ENCODE measurements around the gene ILDR2.

ILDR2 gene

DNA sequence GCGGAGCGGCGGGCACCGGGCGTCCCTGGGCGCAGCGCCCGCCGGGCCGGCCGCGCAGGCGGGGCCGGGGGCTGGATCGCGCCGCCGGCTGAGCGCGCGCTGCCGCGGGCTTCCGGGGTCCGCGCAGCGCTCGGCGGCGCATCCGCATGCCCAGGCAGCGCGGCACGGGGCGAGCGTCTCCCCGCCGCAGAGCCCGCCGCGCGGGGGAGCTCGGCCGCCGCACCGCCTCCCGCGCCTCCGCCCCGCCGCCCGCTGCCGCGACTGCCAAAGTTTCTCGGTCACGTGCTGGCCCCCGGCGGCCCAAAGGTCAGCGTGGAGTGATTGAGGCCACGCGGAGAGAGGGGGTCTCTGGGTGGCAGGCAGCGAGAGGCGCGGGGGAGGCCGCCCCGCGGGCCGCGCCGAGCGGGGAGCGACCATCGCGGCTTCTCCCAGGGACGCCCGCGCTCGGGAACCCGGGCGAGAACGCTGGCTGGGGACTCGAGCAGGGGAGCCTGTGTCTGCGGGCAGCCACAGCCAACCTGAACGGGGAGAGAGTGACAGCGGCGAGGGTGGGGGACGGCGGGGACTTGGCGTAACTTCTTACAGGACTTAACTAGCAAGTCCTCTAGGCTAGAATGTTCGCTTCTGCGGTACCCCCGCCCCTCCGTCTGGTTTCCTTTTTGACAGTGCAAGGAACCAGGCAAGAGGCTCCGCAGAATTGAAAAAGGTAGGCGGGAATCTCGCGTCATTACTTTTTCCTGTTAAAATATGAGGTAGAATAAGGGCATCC is at the start of gene ILDR2:
TSS of gene ILDR2 (minus strand) at position 180 of the 769 bp plus-strand sequence. CDS start 272 bp downstream, outside the sequence.
- no peak for TF ChIP-seq ZNF274 (IDR thresholded peaks at IDR 0.05; ENCODE audit: low read depth, low read length)
- peak within 1 kb of the TSS; percentile 79 for H3K4me3 ChIP-seq (ENCODE audit: low read length)

DNA sequence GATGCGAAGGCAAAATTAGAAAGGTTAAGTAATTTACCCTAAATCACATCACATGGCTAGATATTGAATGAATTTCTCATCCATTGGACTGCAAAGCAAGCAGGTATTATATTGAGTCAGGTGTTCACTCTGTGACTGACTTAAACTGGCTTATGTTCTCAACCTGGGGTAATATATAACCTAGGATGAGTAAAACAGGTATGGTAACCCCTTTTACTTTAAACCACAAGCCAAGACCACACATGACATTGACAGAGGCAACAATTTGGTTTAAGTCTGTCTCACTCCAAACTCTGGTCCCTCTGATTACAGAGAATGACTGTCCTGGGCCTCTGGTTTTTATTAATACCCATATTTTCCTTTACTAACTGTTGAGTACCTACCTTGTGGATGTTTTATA is 47.0 kb upstream of the ILDR2 start:
- no peak for TF ChIP-seq ZNF274 (IDR thresholded peaks at IDR 0.05; ENCODE audit: low read depth, low read length)
- H3K4me3 ChIP-seq (ENCODE audit: low read length), result no peak overlapping the region

- no peak for TF ChIP-seq ZNF274 (IDR thresholded peaks at IDR 0.05; ENCODE audit: low read depth, low read length)
- H3K4me3 ChIP-seq (ENCODE audit: low read length), result no peak overlapping the region
Measured at GRCh38 chr1:167016100-167016750, 40.9 kb upstream of the ILDR2 start.

DNA sequence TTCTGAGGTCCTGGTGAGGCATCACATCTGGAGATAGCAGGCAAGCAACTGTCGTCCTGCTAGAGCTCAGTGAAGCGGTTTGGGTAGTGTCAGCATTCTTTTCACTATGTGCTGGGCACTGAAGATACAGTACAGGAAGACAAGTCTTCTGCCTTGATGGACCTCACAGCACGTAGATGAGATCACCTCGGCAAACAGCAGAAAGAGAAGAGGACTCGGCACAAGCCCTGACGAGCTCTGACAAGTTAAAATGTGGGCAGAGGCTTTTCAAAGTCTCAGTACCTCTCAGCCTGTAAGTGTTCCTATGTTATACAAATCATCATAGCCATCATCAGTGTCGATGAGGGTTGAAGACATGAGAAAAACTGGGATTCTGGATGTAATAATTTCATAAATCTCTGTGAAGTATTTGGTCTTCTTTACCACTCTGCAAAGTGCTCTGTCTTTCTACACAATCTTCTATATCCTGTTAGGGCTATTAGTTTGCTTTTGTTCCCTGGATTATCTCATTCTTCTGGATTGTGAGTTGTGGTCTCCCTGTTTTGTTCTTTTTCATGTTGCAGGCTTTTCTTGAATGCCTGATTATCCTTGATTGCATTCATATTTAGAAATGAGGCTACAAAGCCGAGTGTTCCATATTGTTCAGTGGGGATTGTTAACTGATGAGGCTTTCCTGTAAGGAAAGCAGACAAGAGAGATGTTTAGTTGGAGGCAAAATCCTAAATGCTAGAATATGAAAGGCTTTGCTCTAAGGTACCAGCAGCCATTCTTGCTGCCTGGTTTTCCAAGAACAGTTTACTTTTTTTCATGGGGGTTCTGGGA is 38.0 kb upstream of the ILDR2 start:
- no peak for TF ChIP-seq ZNF274 (IDR thresholded peaks at IDR 0.05; ENCODE audit: low read depth, low read length)
- H3K4me3 ChIP-seq (ENCODE audit: low read length), result no peak overlapping the region

DNA sequence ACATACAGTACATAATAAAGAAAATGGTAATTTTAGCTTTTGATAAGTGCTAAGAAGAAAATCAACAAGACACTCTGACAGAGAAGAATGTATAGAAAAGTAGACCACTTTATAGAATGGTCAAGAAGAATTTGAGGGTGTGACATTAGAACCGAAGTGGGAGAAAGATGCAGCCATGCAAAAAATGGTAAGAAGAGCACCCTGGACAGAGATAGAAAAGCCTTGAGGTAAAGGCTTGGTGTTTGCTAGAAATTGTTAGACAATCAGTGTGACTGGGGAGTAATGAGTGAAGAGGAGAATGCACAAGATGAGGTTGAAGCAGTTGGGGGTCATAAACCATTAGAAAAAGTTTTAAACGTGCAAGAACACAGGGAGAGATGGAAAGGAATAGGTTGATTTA is 37.2 kb upstream of the ILDR2 start:
- H3K4me3 ChIP-seq (ENCODE audit: low read length), result no peak overlapping the region

DNA sequence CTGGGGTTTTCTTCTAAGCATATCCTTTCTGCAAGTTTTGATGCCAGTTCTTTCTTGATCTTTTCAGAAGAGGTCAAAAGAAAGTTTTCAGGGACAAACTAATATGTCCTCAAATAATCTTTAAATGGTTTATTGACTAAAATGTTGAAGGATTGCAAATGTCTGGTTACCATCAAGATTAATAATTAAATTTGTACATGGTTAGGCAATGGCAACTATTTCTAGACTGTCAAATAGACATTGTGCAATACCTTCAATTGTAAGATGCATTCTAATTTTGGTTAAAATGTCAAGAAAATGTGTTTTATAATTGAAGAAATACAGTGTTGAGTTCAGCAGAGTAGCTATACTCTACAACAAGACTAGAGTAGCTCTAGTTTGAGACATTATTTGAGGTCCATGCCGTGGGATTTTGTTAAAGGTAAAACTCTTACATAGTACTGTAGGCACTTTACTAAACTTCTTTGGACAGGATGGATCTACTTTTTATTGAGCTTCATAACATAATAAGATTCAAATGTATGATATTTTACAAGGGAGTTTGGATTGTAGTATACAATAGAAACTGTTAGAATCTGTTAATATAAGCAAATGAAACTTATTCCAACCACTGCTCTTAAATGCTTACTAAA is 36.3 kb upstream of the ILDR2 start:
- no peak for TF ChIP-seq ZNF274 (IDR thresholded peaks at IDR 0.05; ENCODE audit: low read depth, low read length)
- no peak overlapping the region for H3K4me3 ChIP-seq (ENCODE audit: low read length)

More for the DNA sequence above, 37.2 kb upstream of the ILDR2 start:
- TF ChIP-seq ZNF274 (IDR thresholded peaks at IDR 0.05; ENCODE audit: low read depth, low read length), result no peak

DNA sequence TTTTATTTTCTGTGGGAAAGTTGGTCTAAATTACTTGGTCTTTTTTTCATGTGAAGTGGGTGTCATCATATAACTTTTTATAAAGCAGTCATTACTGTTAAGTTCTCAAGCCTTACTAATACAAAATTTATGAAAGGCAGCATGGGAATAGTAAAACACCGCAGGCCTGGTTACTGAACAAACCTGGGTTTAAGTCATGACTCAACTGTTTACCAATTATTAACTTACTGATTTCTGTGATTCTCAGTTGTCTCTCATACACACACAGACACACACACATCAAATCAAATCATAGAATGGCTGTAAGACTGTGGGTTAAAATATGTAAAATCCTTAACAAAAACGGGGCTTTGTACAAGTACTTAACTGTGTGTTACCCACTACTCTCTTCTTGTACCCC is 28.4 kb upstream of the ILDR2 start:
- TF ChIP-seq ZNF274 (IDR thresholded peaks at IDR 0.05; ENCODE audit: low read depth, low read length), result no peak
- no peak overlapping the region for H3K4me3 ChIP-seq (ENCODE audit: low read length)

GRCh38 chr1:167002354-167002753 is 27.0 kb upstream of the ILDR2 start:
- TF ChIP-seq ZNF274 (IDR thresholded peaks at IDR 0.05; ENCODE audit: low read depth, low read length), result no peak
- no peak overlapping the region for H3K4me3 ChIP-seq (ENCODE audit: low read length)

DNA sequence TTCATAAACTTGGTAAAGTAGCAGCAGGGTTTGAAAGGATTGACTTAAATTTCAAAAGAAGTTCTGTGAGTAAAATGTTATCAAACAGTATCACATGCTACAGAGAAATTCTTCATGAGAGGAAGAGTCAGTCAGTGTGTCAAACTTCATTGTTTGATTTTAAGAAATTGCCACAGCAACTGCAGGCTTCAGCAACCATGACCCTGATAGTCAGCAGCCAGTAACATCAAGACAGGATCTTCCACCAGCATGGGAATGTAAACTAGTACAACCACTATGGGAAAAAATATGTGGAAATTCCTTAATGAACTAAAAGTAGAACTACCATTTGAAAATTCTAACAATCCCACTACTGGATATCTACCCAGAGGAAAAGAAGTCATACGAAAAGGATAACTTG is 25.2 kb upstream of the ILDR2 start:
- H3K4me3 ChIP-seq (ENCODE audit: low read length), result no peak overlapping the region
- no peak for TF ChIP-seq ZNF274 (IDR thresholded peaks at IDR 0.05; ENCODE audit: low read depth, low read length)

- TF ChIP-seq ZNF274 (IDR thresholded peaks at IDR 0.05; ENCODE audit: low read depth, low read length), result no peak
- no peak overlapping the region; the same call in 1 of the 2 replicates for H3K4me3 ChIP-seq (ENCODE audit: low read length)
Measured at GRCh38 chr1:166999500-167000055, 24.2 kb upstream of the ILDR2 start.

- H3K4me3 ChIP-seq (ENCODE audit: low read length), result no peak overlapping the region; the same call in 1 of the 2 replicates
- TF ChIP-seq ZNF274 (IDR thresholded peaks at IDR 0.05; ENCODE audit: low read depth, low read length), result no peak
Measured at GRCh38 chr1:166999075-166999474, 23.7 kb upstream of the ILDR2 start.

- TF ChIP-seq ZNF274 (IDR thresholded peaks at IDR 0.05; ENCODE audit: low read depth, low read length), result no peak
- no peak within 1 kb of the TSS for H3K4me3 ChIP-seq (ENCODE audit: low read length)
Measured at GRCh38 chr1:166988974-166989515, 13.7 kb upstream of the ILDR2 start, which contains the start of gene MAEL. Gene MAEL, plus strand, starts transcription at chr1:166989280. Its CDS starts 73 bp downstream, at chr1:166989353.

DNA sequence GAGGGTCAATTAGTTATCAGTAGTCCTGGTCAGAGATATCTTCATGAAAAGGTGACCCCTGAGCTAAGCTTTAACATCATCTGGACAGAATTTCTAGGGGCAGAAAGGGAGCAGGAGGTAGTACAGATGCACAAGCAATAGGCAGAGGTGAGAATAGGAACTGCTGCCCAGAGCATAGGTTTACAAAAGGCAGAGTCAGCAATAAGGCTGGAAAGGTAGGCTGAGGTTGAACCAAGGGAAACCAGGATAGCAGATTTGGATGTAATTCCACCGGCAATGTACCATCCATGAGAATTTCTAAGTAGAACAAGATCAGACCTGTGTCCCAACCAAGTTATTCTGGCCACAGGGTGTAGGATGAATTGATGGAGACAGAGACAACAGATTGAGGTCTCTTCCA is 6.2 kb upstream of the ILDR2 start:
- no peak for TF ChIP-seq ZNF274 (IDR thresholded peaks at IDR 0.05; ENCODE audit: low read depth, low read length)
- H3K4me3 ChIP-seq (ENCODE audit: low read length), result no peak overlapping the region

Data from GM08714 (cell line).